Nephron progenitor cell (in vitro differentiated cells): ENCODE results near the gene TCERG1L.
A peak's percentile ranks its signal among the peaks of the same experiment; 100 is the strongest.

ENCODE experiments used
- DNase-seq: peaks from one replicate; pipeline ENCODE4 v3.0.0; 2021
- H3K27ac Mint-ChIP-seq: 2 replicates; pipeline ENCODE4 v1.8.0; 2021; ENCODE audit warnings: mild to moderate bottlenecking, moderate library complexity, mixed read lengths
- H3K27me3 Mint-ChIP-seq: 2 replicates; pipeline ENCODE4 v1.8.0; 2021; ENCODE audit warnings: mild to moderate bottlenecking, low read depth, mixed read lengths; ENCODE audit not compliant: poor library complexity
- H3K36me3 Mint-ChIP-seq: 2 replicates; pipeline ENCODE4 v1.8.0; 2021; ENCODE audit warnings: low read depth, mixed read lengths
- H3K4me1 Mint-ChIP-seq: 2 replicates; pipeline ENCODE4 v1.8.0; 2021; ENCODE audit warnings: mixed read lengths
- H3K4me3 Mint-ChIP-seq: 2 replicates; pipeline ENCODE4 v1.8.0; 2021; ENCODE audit warnings: mild to moderate bottlenecking, moderate library complexity, mixed read lengths
- H3K9me3 Mint-ChIP-seq: 2 replicates; pipeline ENCODE4 v1.8.0; 2021; ENCODE audit warnings: mild to moderate bottlenecking, moderate library complexity, mixed read lengths
- CTCF ChIP-seq: fragments of 200-600 bp; sonication (generic); IDR thresholded peaks from 2 replicates; pipeline ENCODE4 v1.5.0; 2021; ENCODE audit warnings: antibody characterized with exemption

The TCERG1L gene

GRCh38 chr10:131193923-131194322 lies 117.6 kb downstream of the TCERG1L start:
- no peaks in the 10 kb centered on the region for H3K36me3 Mint-ChIP-seq
- H3K9me3 Mint-ChIP-seq = peaks cover 5% of the 10 kb centered on the region
- H3K27me3 Mint-ChIP-seq = peaks cover 36% of the 10 kb centered on the region
- no peak for DNase-seq
- TF ChIP-seq CTCF = no peak
- H3K27ac Mint-ChIP-seq = no peak overlapping the region
- H3K4me1 Mint-ChIP-seq = peaks cover 4% of the 10 kb centered on the region
- no peak overlapping the region for H3K4me3 Mint-ChIP-seq

- no peak overlapping the region for H3K27ac Mint-ChIP-seq
- peaks cover 24% of the 10 kb centered on the region for H3K27me3 Mint-ChIP-seq
- peaks cover 31% of the 10 kb centered on the region for H3K4me1 Mint-ChIP-seq
- TF ChIP-seq CTCF = no peak
- H3K9me3 Mint-ChIP-seq = peaks cover 3% of the 10 kb centered on the region
- H3K36me3 Mint-ChIP-seq = no peaks in the 10 kb centered on the region
- H3K4me3 Mint-ChIP-seq = no peak overlapping the region
- no peak for DNase-seq
These were observed 123.0 kb downstream of the TCERG1L start for GRCh38 chr10:131188494-131188893.

GRCh38 chr10:131187926-131188325 lies 123.6 kb downstream of the TCERG1L start:
- H3K4me1 Mint-ChIP-seq = peaks cover 31% of the 10 kb centered on the region
- H3K9me3 Mint-ChIP-seq = no peaks in the 10 kb centered on the region
- no peak for TF ChIP-seq CTCF
- no peaks in the 10 kb centered on the region for H3K36me3 Mint-ChIP-seq
- peak; percentile 54 for DNase-seq
- H3K27me3 Mint-ChIP-seq = peaks cover 26% of the 10 kb centered on the region
- peak overlapping the region; percentile 1 for H3K4me3 Mint-ChIP-seq
- no peak overlapping the region for H3K27ac Mint-ChIP-seq

- Mint-ChIP-seq H3K27me3 (peaks cover 26% of the 10 kb centered on the region), H3K36me3 (no peaks in the 10 kb centered on the region), H3K4me3 (peak overlapping the region; percentile 37), H3K27ac (no peak overlapping the region), H3K9me3 (no peaks in the 10 kb centered on the region), H3K4me1 (peaks cover 31% of the 10 kb centered on the region)
- no peak for DNase-seq
- TF ChIP-seq CTCF = no peak
These were observed 124.2 kb downstream of the TCERG1L start for GRCh38 chr10:131187274-131187673.

- H3K27ac Mint-ChIP-seq = no peak overlapping the region
- no peak for DNase-seq
These were observed 124.8 kb downstream of the TCERG1L start for GRCh38 chr10:131186547-131187253.

More at GRCh38 chr10:131186547-131187253, 124.8 kb downstream of the TCERG1L start:
- TF ChIP-seq CTCF = no peak
- H3K36me3 Mint-ChIP-seq = no peaks in the 10 kb centered on the region
- peaks cover 26% of the 10 kb centered on the region for H3K27me3 Mint-ChIP-seq
- H3K4me3 Mint-ChIP-seq = no peak overlapping the region
- peaks cover 31% of the 10 kb centered on the region for H3K4me1 Mint-ChIP-seq
- H3K9me3 Mint-ChIP-seq = no peaks in the 10 kb centered on the region
